ENCODE data around the gene SPNS1. TPM values are rescaled to one million over a fixed set of nuclear protein-coding genes. Genes with fewer than 3 reads are reported as not detected.

SPNS1 gene
- total and polyA plus RNA-seq, 2 of the 8 experiments (the other 6 are each of a cell fraction or from before 2014, with no cell fraction given), result 48.8 to 66.9 TPM

Other genes with a start within 250 kb of the SPNS1 start
- 0.96 and 2.4 TPM in 2 replicates for gene NPIPB9, start 223.0 kb upstream of the SPNS1 start, total RNA-seq (2021; fragmentation: NEBNext Ultra II Directional; extraction: Animal tissue kit (Norgen Biotek cat#: 25700))
- 0.41 and 0.42 TPM in 2 replicates for gene NPIPB9, start 223.0 kb upstream of the SPNS1 start, polyA plus RNA-seq (2011; rRNA removed)
- gene ATXN2L, start 151.8 kb upstream of the SPNS1 start, total RNA-seq (2021; fragmentation: NEBNext Ultra II Directional; extraction: Animal tissue kit (Norgen Biotek cat#: 25700)), result 218 and 227 TPM in 2 replicates
- 79.1 and 131 TPM in 2 replicates for gene ATXN2L, start 151.8 kb upstream of the SPNS1 start, polyA plus RNA-seq (2011; rRNA removed)
- 243 and 249 TPM in 2 replicates for gene TUFM, start 128.4 kb upstream of the SPNS1 start, total RNA-seq (2021; fragmentation: NEBNext Ultra II Directional; extraction: Animal tissue kit (Norgen Biotek cat#: 25700))
- 216 and 283 TPM in 2 replicates for gene TUFM, start 128.4 kb upstream of the SPNS1 start, polyA plus RNA-seq (2011; rRNA removed)
- 38.5 and 39.7 TPM in 2 replicates for gene SH2B1, start 110.9 kb upstream of the SPNS1 start, total RNA-seq (2021; fragmentation: NEBNext Ultra II Directional; extraction: Animal tissue kit (Norgen Biotek cat#: 25700))
- 32.0 and 57.5 TPM in 2 replicates for gene SH2B1, start 110.9 kb upstream of the SPNS1 start, polyA plus RNA-seq (2011; rRNA removed)
- 2.4 and 3.0 TPM in 2 replicates for gene ATP2A1, start 96.3 kb upstream of the SPNS1 start, total RNA-seq (2021; fragmentation: NEBNext Ultra II Directional; extraction: Animal tissue kit (Norgen Biotek cat#: 25700))
- gene ATP2A1, start 96.3 kb upstream of the SPNS1 start, polyA plus RNA-seq (2011; rRNA removed), result 1.7 and 3.1 TPM in 2 replicates
- 13.3 and 14.9 TPM in 2 replicates for gene RABEP2, start 49.5 kb upstream of the SPNS1 start, total RNA-seq (2021; fragmentation: NEBNext Ultra II Directional; extraction: Animal tissue kit (Norgen Biotek cat#: 25700))
- gene RABEP2, start 49.5 kb upstream of the SPNS1 start, polyA plus RNA-seq (2011; rRNA removed), result 10.4 and 13.2 TPM in 2 replicates
- gene CD19, start 42.8 kb upstream of the SPNS1 start, total RNA-seq (2021; fragmentation: NEBNext Ultra II Directional; extraction: Animal tissue kit (Norgen Biotek cat#: 25700)), result 0.21 and 0.65 TPM in 2 replicates
- gene CD19, start 42.8 kb upstream of the SPNS1 start, polyA plus RNA-seq (2011; rRNA removed), result 0.57 and 2.3 TPM in 2 replicates
- gene NFATC2IP, start 23.8 kb upstream of the SPNS1 start, total RNA-seq (2021; fragmentation: NEBNext Ultra II Directional; extraction: Animal tissue kit (Norgen Biotek cat#: 25700)), result 54.4 and 56.0 TPM in 2 replicates
- 71.5 and 73.3 TPM in 2 replicates for gene NFATC2IP, start 23.8 kb upstream of the SPNS1 start, polyA plus RNA-seq (2011; rRNA removed)
- 2.7 and 3.0 TPM in 2 replicates for gene LAT, start 10.3 kb downstream of the SPNS1 start, total RNA-seq (2021; fragmentation: NEBNext Ultra II Directional; extraction: Animal tissue kit (Norgen Biotek cat#: 25700))
- 3.4 and 6.9 TPM in 2 replicates for gene LAT, start 10.3 kb downstream of the SPNS1 start, polyA plus RNA-seq (2011; rRNA removed)

Data from H1 (cell line).